ENCODE data around the gene TTN.

The TTN gene

GRCh38 chr2:178632729-178633128 lies 174.5 kb downstream of the TTN start:
- no peak for ATAC-seq (ENCODE audit: low read depth)
- Mint-ChIP-seq H3K4me1 (no peaks in the 10 kb centered on the region), H3K27ac (no peak overlapping the region), H3K4me3 (no peak overlapping the region), H3K9me3 (no peaks in the 10 kb centered on the region), H3K36me3 (peaks cover 33% of the 10 kb centered on the region), H3K27me3 (no peaks in the 10 kb centered on the region)
- DNase-seq (ENCODE audit: low spot score in 2 of 2): no peak

GRCh38 chr2:178630581-178630980 lies 176.6 kb downstream of the TTN start:
- Mint-ChIP-seq H3K4me1 (no peaks in the 10 kb centered on the region), H3K27me3 (no peaks in the 10 kb centered on the region), H3K4me3 (no peak overlapping the region), H3K9me3 (no peaks in the 10 kb centered on the region), H3K36me3 (peaks cover 30% of the 10 kb centered on the region), H3K27ac (peak overlapping the region; percentile 5)
- ATAC-seq (ENCODE audit: low read depth) (no peak), DNase-seq (ENCODE audit: low spot score in 2 of 2) (no peak)

- H3K27ac Mint-ChIP-seq: no peak overlapping the region
Measured at GRCh38 chr2:178629463-178629862, 177.8 kb downstream of the TTN start.

GRCh38 chr2:178628605-178629004 lies 178.6 kb downstream of the TTN start:
- Mint-ChIP-seq H3K4me3 (no peak overlapping the region), H3K9me3 (no peaks in the 10 kb centered on the region), H3K27ac (no peak overlapping the region), H3K27me3 (no peaks in the 10 kb centered on the region), H3K4me1 (no peaks in the 10 kb centered on the region), H3K36me3 (peaks cover 29% of the 10 kb centered on the region)
- DNase-seq (ENCODE audit: low spot score in 2 of 2) (no peak), ATAC-seq (ENCODE audit: low read depth) (no peak)

More at GRCh38 chr2:178629463-178629862, 177.8 kb downstream of the TTN start:
- H3K27me3 Mint-ChIP-seq: no peaks in the 10 kb centered on the region
- no peaks in the 10 kb centered on the region for H3K9me3 Mint-ChIP-seq
- no peak overlapping the region for H3K4me3 Mint-ChIP-seq
- ATAC-seq (ENCODE audit: low read depth): no peak
- H3K4me1 Mint-ChIP-seq: no peaks in the 10 kb centered on the region
- H3K36me3 Mint-ChIP-seq: peaks cover 27% of the 10 kb centered on the region
- DNase-seq (ENCODE audit: low spot score in 2 of 2): no peak

GRCh38 chr2:178627401-178627800 lies 179.8 kb downstream of the TTN start:
- ATAC-seq (ENCODE audit: low read depth) (no peak), DNase-seq (ENCODE audit: low spot score in 2 of 2) (no peak)
- Mint-ChIP-seq H3K9me3 (no peaks in the 10 kb centered on the region), H3K4me1 (no peaks in the 10 kb centered on the region), H3K36me3 (peaks cover 32% of the 10 kb centered on the region), H3K4me3 (no peak overlapping the region), H3K27me3 (no peaks in the 10 kb centered on the region), H3K27ac (no peak overlapping the region)

GRCh38 chr2:178615969-178616368 lies 191.3 kb downstream of the TTN start:
- Mint-ChIP-seq H3K4me1 (no peaks in the 10 kb centered on the region), H3K4me3 (no peak overlapping the region), H3K27me3 (no peaks in the 10 kb centered on the region), H3K9me3 (no peaks in the 10 kb centered on the region), H3K36me3 (peaks cover 52% of the 10 kb centered on the region), H3K27ac (no peak overlapping the region)
- no peak for DNase-seq (ENCODE audit: low spot score in 2 of 2)
- no peak for ATAC-seq (ENCODE audit: low read depth)

GRCh38 chr2:178602901-178603300 lies 204.3 kb downstream of the TTN start:
- Mint-ChIP-seq H3K27me3 (no peaks in the 10 kb centered on the region), H3K27ac (no peak overlapping the region), H3K9me3 (no peaks in the 10 kb centered on the region), H3K4me3 (no peak overlapping the region), H3K4me1 (no peaks in the 10 kb centered on the region), H3K36me3 (peaks cover 56% of the 10 kb centered on the region)
- ATAC-seq (ENCODE audit: low read depth) (no peak), DNase-seq (ENCODE audit: low spot score in 2 of 2) (no peak)

GRCh38 chr2:178592655-178593054 lies 214.6 kb downstream of the TTN start:
- no peak for ATAC-seq (ENCODE audit: low read depth)
- no peaks in the 10 kb centered on the region for H3K4me1 Mint-ChIP-seq
- H3K9me3 Mint-ChIP-seq: no peaks in the 10 kb centered on the region
- no peak overlapping the region for H3K27ac Mint-ChIP-seq
- DNase-seq (ENCODE audit: low spot score in 2 of 2): no peak
- H3K4me3 Mint-ChIP-seq: no peak overlapping the region
- peaks cover 58% of the 10 kb centered on the region for H3K36me3 Mint-ChIP-seq
- no peaks in the 10 kb centered on the region for H3K27me3 Mint-ChIP-seq

- H3K27me3 Mint-ChIP-seq: no peaks in the 10 kb centered on the region
- no peak overlapping the region for H3K4me3 Mint-ChIP-seq
- DNase-seq (ENCODE audit: low spot score in 2 of 2) (no peak), ATAC-seq (ENCODE audit: low read depth) (no peak)
- peaks cover 71% of the 10 kb centered on the region for H3K36me3 Mint-ChIP-seq
- no peaks in the 10 kb centered on the region for H3K4me1 Mint-ChIP-seq
- no peak overlapping the region for H3K27ac Mint-ChIP-seq
- no peaks in the 10 kb centered on the region for H3K9me3 Mint-ChIP-seq
Measured at GRCh38 chr2:178589335-178589734, 217.9 kb downstream of the TTN start.

GRCh38 chr2:178584666-178585065 lies 222.6 kb downstream of the TTN start:
- Mint-ChIP-seq H3K27me3 (no peaks in the 10 kb centered on the region), H3K9me3 (no peaks in the 10 kb centered on the region), H3K36me3 (peaks cover 58% of the 10 kb centered on the region), H3K27ac (no peak overlapping the region), H3K4me1 (no peaks in the 10 kb centered on the region), H3K4me3 (no peak overlapping the region)
- no peak for ATAC-seq (ENCODE audit: low read depth)
- DNase-seq (ENCODE audit: low spot score in 2 of 2): no peak

- Mint-ChIP-seq H3K4me3 (no peak overlapping the region), H3K4me1 (no peaks in the 10 kb centered on the region), H3K36me3 (peaks cover 71% of the 10 kb centered on the region), H3K9me3 (peaks cover 1% of the 10 kb centered on the region), H3K27ac (no peak overlapping the region), H3K27me3 (no peaks in the 10 kb centered on the region)
- DNase-seq (ENCODE audit: low spot score in 2 of 2) (no peak), ATAC-seq (ENCODE audit: low read depth) (no peak)
Measured at GRCh38 chr2:178579006-178579405, 228.2 kb downstream of the TTN start.

- Mint-ChIP-seq H3K27me3 (no peaks in the 10 kb centered on the region), H3K9me3 (peaks cover 5% of the 10 kb centered on the region), H3K4me1 (no peaks in the 10 kb centered on the region), H3K27ac (no peak overlapping the region), H3K4me3 (no peak overlapping the region), H3K36me3 (peaks cover 70% of the 10 kb centered on the region)
- no peak for ATAC-seq (ENCODE audit: low read depth)
- no peak for DNase-seq (ENCODE audit: low spot score in 2 of 2)
Measured at GRCh38 chr2:178574789-178575188, 232.4 kb downstream of the TTN start.

- no peak for DNase-seq (ENCODE audit: low spot score in 2 of 2)
- ATAC-seq (ENCODE audit: low read depth): no peak
- peaks cover 70% of the 10 kb centered on the region for H3K36me3 Mint-ChIP-seq
- no peaks in the 10 kb centered on the region for H3K27me3 Mint-ChIP-seq
- H3K27ac Mint-ChIP-seq: no peak overlapping the region
- no peak overlapping the region for H3K4me3 Mint-ChIP-seq
- H3K9me3 Mint-ChIP-seq: peaks cover 10% of the 10 kb centered on the region
- H3K4me1 Mint-ChIP-seq: no peaks in the 10 kb centered on the region
Measured at GRCh38 chr2:178568227-178568626, 239.0 kb downstream of the TTN start.

- no peak for DNase-seq (ENCODE audit: low spot score in 2 of 2)
- no peaks in the 10 kb centered on the region for H3K9me3 Mint-ChIP-seq
- H3K4me1 Mint-ChIP-seq: peaks cover 2% of the 10 kb centered on the region
- no peak overlapping the region for H3K27ac Mint-ChIP-seq
- no peaks in the 10 kb centered on the region for H3K27me3 Mint-ChIP-seq
- no peak overlapping the region for H3K4me3 Mint-ChIP-seq
- H3K36me3 Mint-ChIP-seq: peaks cover 73% of the 10 kb centered on the region
- no peak for ATAC-seq (ENCODE audit: low read depth)
Measured at GRCh38 chr2:178553047-178553446, 254.2 kb downstream of the TTN start.

GRCh38 chr2:178550352-178550751 lies 256.9 kb downstream of the TTN start:
- no peak for ATAC-seq (ENCODE audit: low read depth)
- Mint-ChIP-seq H3K27ac (peak overlapping the region; percentile 11), H3K9me3 (no peaks in the 10 kb centered on the region), H3K36me3 (peaks cover 74% of the 10 kb centered on the region), H3K4me1 (no peaks in the 10 kb centered on the region), H3K4me3 (no peak overlapping the region), H3K27me3 (no peaks in the 10 kb centered on the region)
- no peak for DNase-seq (ENCODE audit: low spot score in 2 of 2)
